ENCODE measurements around the gene OASL. TPM values are rescaled to one million over a fixed set of nuclear protein-coding genes. Genes with fewer than 3 reads are reported as not detected.

OASL gene
- total and polyA plus RNA-seq, 9 of the 15 experiments (the other 6 are each of a cell fraction or from before 2014, with no cell fraction given), result 0.14 TPM; not detected in 8

GRCh38 chr12:121088195-121088585 lies 49.1 kb upstream of the OASL start (continued):
- TF ChIP-seq MGA (IDR thresholded peaks at IDR 0.05), result no peak
- TF ChIP-seq TGIF2 (CRISPR knock-in tag; IDR thresholded peaks at IDR 0.05), result no peak
- TF ChIP-seq CTCF (IDR thresholded peaks at IDR 0.05 in 2 of 3, conservative IDR thresholded peaks at IDR 0.05 in 1 of 3; ENCODE audit: insufficient read depth in 2 of 3, low read depth in 1 of 3, low read length in 3 of 3), result no peak
- TF ChIP-seq ZNF584 (CRISPR knock-in tag; IDR thresholded peaks at IDR 0.05; ENCODE audit: low read depth), result no peak
- TF ChIP-seq ELF4 (CRISPR knock-in tag; IDR thresholded peaks at IDR 0.05), result no peak
- TF ChIP-seq POLR3A (IDR thresholded peaks at IDR 0.05; ENCODE audit: borderline replicate concordance, extremely low read depth, insufficient read depth, insufficient read length), result no peak
- no peak for TF ChIP-seq NR2C2 (CRISPR knock-in tag; IDR thresholded peaks at IDR 0.05)
- no peak for TF ChIP-seq NR2C2 (tag; IDR thresholded peaks at IDR 0.05)
- TF ChIP-seq BRF2 (IDR thresholded peaks at IDR 0.05; ENCODE audit: borderline replicate concordance, insufficient read depth, insufficient read length), result no peak
- no peak for TF ChIP-seq SREBF1 (IDR thresholded peaks at IDR 0.05; ENCODE audit: borderline replicate concordance, low read depth, low read length)
